RWPE2 (cell line): ENCODE data around the gene TTLL9.
A peak's percentile ranks its signal among the peaks of the same experiment; 100 is the strongest.

Source experiments
- ATAC-seq: fragments of 200-7000 bp; cut with Tn5 transposase; 3 replicates; pipeline ENCODE4 v1.9.1; 2021; ENCODE audit warnings: low read depth
- DNase-seq: peaks from one replicate; pipeline ENCODE4 v3.0.0-alpha.2; 2020; ENCODE audit warnings: low spot score
- H3K27ac ChIP-seq: fragments of 450-650 bp; 2 replicates; pipeline ENCODE4 v1.5.1; 2017; ENCODE audit warnings: mild to moderate bottlenecking; ENCODE audit not compliant: poor library complexity, severe bottlenecking
- H3K27me3 ChIP-seq: fragments of 250-450 bp; sonication (Bioruptor Pico); 2 replicates; pipeline ENCODE4 v1.5.1; 2021; ENCODE audit warnings: mild to moderate bottlenecking, moderate library complexity; ENCODE audit not compliant: insufficient read depth, poor library complexity, severe bottlenecking
- H3K36me3 ChIP-seq: fragments of 250-450 bp; sonication (Bioruptor Pico); 2 replicates; pipeline ENCODE4 v1.5.1; 2020; ENCODE audit warnings: low read depth, mild to moderate bottlenecking, moderate library complexity
- H3K4me1 ChIP-seq: fragments of 250-450 bp; sonication (Bioruptor Pico); 2 replicates; pipeline ENCODE4 v1.5.1; 2021; ENCODE audit warnings: mild to moderate bottlenecking, moderate library complexity; ENCODE audit not compliant: insufficient read depth, poor library complexity, severe bottlenecking
- H3K4me3 ChIP-seq: fragments of 250-450 bp; sonication (Bioruptor Pico); 2 replicates; pipeline ENCODE4 v1.5.1; 2021; ENCODE audit warnings: mild to moderate bottlenecking, moderate library complexity; ENCODE audit not compliant: severe bottlenecking
- H3K9me3 ChIP-seq: fragments of 250-450 bp; sonication (Bioruptor Pico); 2 replicates; pipeline ENCODE4 v1.5.1; 2021; ENCODE audit warnings: mild to moderate bottlenecking, moderate library complexity; ENCODE audit not compliant: severe bottlenecking
- TF ChIP-seq, protein P1 (sequence below): fragments of 450-650 bp; IDR thresholded peaks from one replicate; pipeline ENCODE4 v1.5.1; 2017; ENCODE audit warnings: mild to moderate bottlenecking, moderate library complexity; ENCODE audit not compliant: poor library complexity, severe bottlenecking

The TTLL9 gene

DNA sequence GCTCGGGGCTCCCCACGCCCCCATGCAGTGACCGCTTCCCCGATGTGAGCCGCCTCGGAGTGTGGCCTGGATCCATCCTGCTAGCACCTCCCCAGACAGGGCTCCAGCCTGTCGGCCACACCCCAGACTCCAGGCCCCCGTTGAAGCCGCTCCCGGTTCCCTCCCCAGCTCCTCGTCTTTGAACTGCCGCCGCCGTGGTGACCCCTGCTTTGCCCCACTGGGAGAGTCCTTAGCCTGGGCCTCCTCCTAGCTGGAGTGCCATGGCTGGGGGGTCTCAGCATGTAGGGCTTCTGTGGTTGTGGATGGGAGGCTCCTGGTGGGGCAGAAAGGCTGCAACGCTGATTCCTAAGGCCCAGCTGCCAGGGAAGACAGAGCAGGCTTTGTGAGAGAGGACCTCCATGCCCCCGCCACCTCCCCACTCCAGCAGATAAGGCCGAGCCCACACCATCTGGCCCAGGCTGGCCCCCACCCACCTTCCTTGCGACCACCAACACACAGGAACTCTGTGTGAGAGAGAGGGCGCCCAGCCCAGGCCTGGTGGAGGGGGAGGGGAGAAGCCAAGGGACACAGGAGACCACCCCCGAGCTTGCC, 36.4 kb upstream of the TTLL9 start:
- Histone ChIP-seq H3K27me3 (no peaks in the 10 kb centered on the region), H3K4me3 (no peak overlapping the region), H3K36me3 (no peaks in the 10 kb centered on the region), H3K27ac (no peak overlapping the region), H3K9me3 (no peaks in the 10 kb centered on the region), H3K4me1 (peaks cover 29% of the 10 kb centered on the region)
- ATAC-seq (no peak), DNase-seq (peak; percentile 85)
- TF ChIP-seq, protein P1, sequence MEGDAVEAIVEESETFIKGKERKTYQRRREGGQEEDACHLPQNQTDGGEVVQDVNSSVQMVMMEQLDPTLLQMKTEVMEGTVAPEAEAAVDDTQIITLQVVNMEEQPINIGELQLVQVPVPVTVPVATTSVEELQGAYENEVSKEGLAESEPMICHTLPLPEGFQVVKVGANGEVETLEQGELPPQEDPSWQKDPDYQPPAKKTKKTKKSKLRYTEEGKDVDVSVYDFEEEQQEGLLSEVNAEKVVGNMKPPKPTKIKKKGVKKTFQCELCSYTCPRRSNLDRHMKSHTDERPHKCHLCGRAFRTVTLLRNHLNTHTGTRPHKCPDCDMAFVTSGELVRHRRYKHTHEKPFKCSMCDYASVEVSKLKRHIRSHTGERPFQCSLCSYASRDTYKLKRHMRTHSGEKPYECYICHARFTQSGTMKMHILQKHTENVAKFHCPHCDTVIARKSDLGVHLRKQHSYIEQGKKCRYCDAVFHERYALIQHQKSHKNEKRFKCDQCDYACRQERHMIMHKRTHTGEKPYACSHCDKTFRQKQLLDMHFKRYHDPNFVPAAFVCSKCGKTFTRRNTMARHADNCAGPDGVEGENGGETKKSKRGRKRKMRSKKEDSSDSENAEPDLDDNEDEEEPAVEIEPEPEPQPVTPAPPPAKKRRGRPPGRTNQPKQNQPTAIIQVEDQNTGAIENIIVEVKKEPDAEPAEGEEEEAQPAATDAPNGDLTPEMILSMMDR: no peak

DNA sequence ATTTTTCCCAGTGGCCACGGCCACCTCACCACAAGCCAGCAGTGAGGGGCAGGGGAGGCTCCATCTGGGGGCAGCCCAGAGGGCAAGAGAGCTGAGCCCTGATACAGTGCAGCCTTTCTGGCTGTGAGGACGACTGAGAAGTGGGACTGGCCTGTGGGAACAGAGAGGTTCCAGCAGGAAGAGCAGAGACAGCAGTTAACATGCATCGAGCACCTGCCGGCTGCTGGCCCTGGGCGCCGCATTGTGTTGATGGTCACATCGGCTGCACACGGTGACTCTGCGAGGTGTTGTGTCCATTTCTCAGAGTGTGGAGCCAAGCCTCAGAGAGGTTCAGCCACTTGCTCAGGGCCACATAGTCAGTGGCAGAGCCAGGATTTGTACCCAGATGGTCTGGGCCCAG, 34.9 kb upstream of the TTLL9 start:
- Histone ChIP-seq H3K27me3 (no peaks in the 10 kb centered on the region), H3K36me3 (no peaks in the 10 kb centered on the region), H3K4me3 (no peak overlapping the region), H3K27ac (peak overlapping the region; percentile 9), H3K4me1 (peaks cover 29% of the 10 kb centered on the region), H3K9me3 (no peaks in the 10 kb centered on the region)
- peak; percentile 1; the same call in 1 of the 3 replicates for ATAC-seq
- TF ChIP-seq, protein P1: no peak
- peak; percentile 80 for DNase-seq

- Histone ChIP-seq H3K27ac (peak overlapping the region; percentile 9), H3K4me3 (no peak overlapping the region), H3K36me3 (no peaks in the 10 kb centered on the region), H3K4me1 (peaks cover 29% of the 10 kb centered on the region), H3K9me3 (no peaks in the 10 kb centered on the region), H3K27me3 (no peaks in the 10 kb centered on the region)
- peak; percentile 100 for DNase-seq
- peak; percentile 90 for ATAC-seq
- TF ChIP-seq, protein P1: no peak
Measured at GRCh38 chr20:31835977-31836852, 34.2 kb upstream of the TTLL9 start.

DNA sequence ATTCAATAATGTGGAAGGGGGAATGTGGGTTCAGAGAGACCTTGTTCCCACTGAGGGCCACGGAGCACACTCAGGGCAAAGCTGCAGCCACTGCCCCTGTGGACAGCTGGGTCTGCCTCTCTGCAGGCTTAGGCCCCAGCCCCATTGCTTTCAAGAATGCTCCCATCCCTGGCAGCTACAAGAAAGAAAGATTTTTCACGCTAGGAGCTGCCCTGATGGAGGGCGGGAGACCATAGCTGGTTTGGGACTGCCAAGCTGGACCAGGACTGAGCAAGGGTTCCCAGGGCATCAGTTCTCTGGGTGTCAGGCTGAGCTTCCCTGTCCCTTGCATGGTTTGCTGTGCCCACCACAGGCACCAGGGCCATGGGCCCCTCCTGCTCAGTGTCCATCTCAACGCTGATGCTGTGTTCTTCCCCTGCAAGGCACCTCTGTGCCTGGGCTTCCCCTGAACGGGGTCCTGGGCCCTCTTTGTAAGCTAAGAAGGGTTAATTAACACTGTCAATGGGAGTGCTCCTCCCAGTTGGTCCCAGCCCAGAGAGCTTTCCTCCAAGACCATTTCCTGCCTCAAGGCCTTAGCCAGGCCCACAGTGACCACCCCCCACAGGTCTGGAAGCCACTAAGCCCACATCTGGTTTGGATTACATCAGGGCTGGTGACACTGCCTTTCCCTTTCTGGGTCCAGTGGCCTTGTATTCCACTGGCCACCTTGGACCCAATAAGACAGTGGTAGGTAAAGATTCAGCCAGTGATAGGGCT, 33.4 kb upstream of the TTLL9 start:
- H3K4me1 ChIP-seq: peaks cover 35% of the 10 kb centered on the region
- H3K27me3 ChIP-seq: no peaks in the 10 kb centered on the region
- TF ChIP-seq, protein P1: no peak
- DNase-seq (peak; percentile 74), ATAC-seq (no peak)
- H3K9me3 ChIP-seq: no peaks in the 10 kb centered on the region
- H3K27ac ChIP-seq: peak overlapping the region; percentile 9
- H3K4me3 ChIP-seq: no peak overlapping the region
- no peaks in the 10 kb centered on the region for H3K36me3 ChIP-seq
